Right cardiac atrium (tissue), 5 donors: ENCODE measurements around the gene GPR149. TPM values are rescaled to one million over a fixed set of nuclear protein-coding genes. Genes with fewer than 3 reads are reported as not detected.
"Not testable (repeated sequence)": the region's sequence is repeated elsewhere in the genome, so short reads cannot be mapped to it uniquely, and the experiment has no call there.

ENCODE experiments used
- ATAC-seq, 2 donors: fragments of 200-7000 bp; cut with Tn5 transposase; one replicate each; pipeline versions ENCODE4 v1.8.0 to v1.9.1; 2020; ENCODE audit warnings: moderate library complexity in 2 of 2, mild to moderate bottlenecking in 1 of 2
- DNase-seq, 3 donors: peaks; one replicate each; pipeline ENCODE4 v3.0.0-alpha.2; 2020
- H3K27ac ChIP-seq: one replicate; pipeline ENCODE4 v1.5.1; 2013; ENCODE audit warnings: mild to moderate bottlenecking, low read length, control low read depth, moderate library complexity
- H3K27me3 ChIP-seq: one replicate; pipeline ENCODE4 v1.6.1; 2013; ENCODE audit not compliant: control insufficient read depth, insufficient read depth
- H3K4me1 ChIP-seq: one replicate; pipeline ENCODE4 v1.6.1; 2013; ENCODE audit warnings: low read length; ENCODE audit not compliant: control insufficient read depth, insufficient read depth
- H3K4me3 ChIP-seq: one replicate; pipeline ENCODE4 v1.5.1; 2013; ENCODE audit warnings: low read length, control low read depth
- H3K9me3 ChIP-seq: one replicate; pipeline ENCODE4 v1.6.1; 2013; ENCODE audit warnings: low read length; ENCODE audit not compliant: control insufficient read depth
- WGBS: extraction: QIAGEN DNeasy Blood & Tissue Kit; methylation state at CpG from one replicate; pipeline ENCODE4 v1.1.7; 2013; 5-methylcytosine and 5-hydroxymethylcytosine counted together
- intact Hi-C, 4 donors: fragments of 100-400 bp; cut with DNase I; formaldehyde crosslinking; loops; one replicate each; pipeline versions ENCODE4 v1.11.0 to v1.14.0; 2022 to 2023
- long read RNA-seq, 4 donors: library from polyadenylated mRNA; unstranded; transcript quantifications; one replicate each; pipeline ENCODE4 v2.0.0, GENCODE V29; 2020 to 2021
- polyA plus RNA-seq: library from polyadenylated mRNA; stranded (reverse); fragments of 200-250 nt; gene quantifications from one replicate; pipeline ENCODE4 v1.2.3, GENCODE V29; 2013
- total RNA-seq, 4 donors: library from RNA; stranded (reverse); fragmentation: NEBNext Ultra II Directional; extraction: Animal tissue kit (Norgen Biotek cat#: 25700); gene quantifications; one replicate each; pipeline ENCODE4 v1.2.1, GENCODE V29; 2021
- donor health status: healthy with polysubstance abuse.
- donor health status: DM: no; HTN: yes; CAD: no.
- donor health status: DM: no; HTN: no; CAD: no.
- donor health status: DM: no; HTN: yes; CAD: no; lungs with severe emphysema.
- donor health status: DM: yes; HTN: yes; CAD: no.

GPR149 gene, protein sequence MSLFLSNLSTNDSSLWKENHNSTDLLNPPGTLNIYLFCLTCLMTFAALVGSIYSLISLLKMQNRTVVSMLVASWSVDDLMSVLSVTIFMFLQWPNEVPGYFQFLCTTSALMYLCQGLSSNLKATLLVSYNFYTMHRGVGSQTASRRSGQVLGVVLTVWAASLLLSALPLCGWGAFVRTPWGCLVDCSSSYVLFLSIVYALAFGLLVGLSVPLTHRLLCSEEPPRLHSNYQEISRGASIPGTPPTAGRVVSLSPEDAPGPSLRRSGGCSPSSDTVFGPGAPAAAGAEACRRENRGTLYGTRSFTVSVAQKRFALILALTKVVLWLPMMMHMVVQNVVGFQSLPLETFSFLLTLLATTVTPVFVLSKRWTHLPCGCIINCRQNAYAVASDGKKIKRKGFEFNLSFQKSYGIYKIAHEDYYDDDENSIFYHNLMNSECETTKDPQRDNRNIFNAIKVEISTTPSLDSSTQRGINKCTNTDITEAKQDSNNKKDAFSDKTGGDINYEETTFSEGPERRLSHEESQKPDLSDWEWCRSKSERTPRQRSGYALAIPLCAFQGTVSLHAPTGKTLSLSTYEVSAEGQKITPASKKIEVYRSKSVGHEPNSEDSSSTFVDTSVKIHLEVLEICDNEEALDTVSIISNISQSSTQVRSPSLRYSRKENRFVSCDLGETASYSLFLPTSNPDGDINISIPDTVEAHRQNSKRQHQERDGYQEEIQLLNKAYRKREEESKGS
- total RNA-seq, result not detected
- polyA plus RNA-seq, result not detected
- long read RNA-seq, donor 1, result 0 reads
- long read RNA-seq, donor 2, result 0 reads
- long read RNA-seq, donor 3, result 0 reads
- long read RNA-seq, donor 4, result 0 reads

DNA sequence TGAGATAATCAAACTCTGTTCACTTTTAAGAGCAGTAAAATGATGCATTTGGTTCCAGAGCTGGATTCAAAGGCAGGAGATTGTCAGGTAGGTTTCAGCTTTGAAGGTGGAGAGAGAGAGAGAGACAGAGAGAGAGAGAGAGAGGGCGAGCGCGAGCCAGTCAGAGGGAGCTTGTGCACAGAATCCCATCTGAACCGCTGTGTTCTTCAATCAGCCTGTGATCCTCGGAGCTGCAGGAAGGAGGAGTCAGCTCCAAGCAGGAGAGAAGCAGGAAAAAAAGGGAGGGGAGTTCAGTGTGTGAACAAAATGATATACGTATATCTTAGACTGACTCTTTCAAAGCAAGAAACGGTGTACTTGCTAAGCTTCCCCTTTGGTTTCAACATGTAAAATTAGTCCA is at the start of gene GPR149:
Gene GPR149, minus strand, starts transcription at position 177 of the 400 bp plus-strand sequence. CDS start 575 bp downstream, outside the sequence.
- H3K27me3 ChIP-seq, result no peaks in the 10 kb centered on the region
- H3K9me3 ChIP-seq, result no peaks in the 10 kb centered on the region
- no peak within 1 kb of the TSS for H3K4me3 ChIP-seq
- intact Hi-C loops, result no loop called here
- H3K4me1 ChIP-seq, result no peaks in the 10 kb centered on the region
- DNase-seq (no peak), ATAC-seq (no peak)
- H3K27ac ChIP-seq, result no peak within 1 kb of the TSS
- 17% methylated on average over 7 of the region's 7 CpGs for WGBS

DNA sequence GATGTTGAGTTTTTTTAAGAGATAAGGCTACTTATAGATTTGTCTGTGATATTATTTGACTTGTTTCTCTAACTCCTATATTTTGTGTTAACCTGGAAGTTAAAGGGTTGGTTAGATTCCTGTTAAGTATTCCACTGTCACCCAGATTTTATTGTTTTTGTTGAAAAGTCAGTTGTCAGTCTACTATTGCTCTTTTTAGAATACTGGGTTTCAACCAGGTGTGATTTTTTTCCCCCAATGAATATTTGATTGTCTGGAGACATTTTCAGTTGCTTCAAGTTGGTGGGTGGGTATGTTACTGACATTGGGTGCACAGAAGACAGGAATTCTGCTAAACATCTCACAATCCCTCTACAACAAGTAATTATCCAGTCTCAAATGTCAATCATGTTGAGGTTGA is 43.8 kb upstream of the GPR149 start:
- Histone ChIP-seq H3K9me3 (no peaks in the 10 kb centered on the region), H3K27me3 (no peaks in the 10 kb centered on the region), H3K27ac (no peak overlapping the region), H3K4me1 (no peaks in the 10 kb centered on the region), H3K4me3 (no peak overlapping the region)
- no peak for DNase-seq
- ATAC-seq, result no peak
- intact Hi-C loops, result no loop called here

DNA sequence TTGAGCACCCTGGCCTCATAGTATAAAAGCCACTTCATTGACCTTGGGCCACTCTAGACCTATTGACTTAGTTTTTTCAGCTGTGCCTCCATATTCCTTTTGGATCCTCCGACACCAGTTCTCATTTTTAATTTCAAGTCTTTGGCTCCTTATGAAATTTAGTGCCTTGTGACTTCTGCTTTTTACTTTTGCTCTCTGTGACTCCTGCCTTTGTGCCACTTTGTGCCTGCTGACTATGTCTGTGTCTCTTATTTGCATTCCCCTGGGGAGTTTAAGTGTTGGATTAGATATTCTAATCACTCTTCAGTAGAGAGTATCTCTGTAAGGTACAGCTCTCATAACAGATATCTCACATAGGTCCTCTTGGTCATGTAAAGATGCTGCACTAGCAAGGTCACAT is 39.6 kb upstream of the GPR149 start:
- no peaks in the 10 kb centered on the region for H3K27me3 ChIP-seq
- 78% methylated on average over 1 of the region's 1 CpG for WGBS
- no peak overlapping the region for H3K4me3 ChIP-seq
- no peaks in the 10 kb centered on the region for H3K4me1 ChIP-seq
- DNase-seq (no peak), ATAC-seq (no peak)
- H3K9me3 ChIP-seq, result no peaks in the 10 kb centered on the region
- intact Hi-C loops, result no loop called here
- no peak overlapping the region for H3K27ac ChIP-seq

DNA sequence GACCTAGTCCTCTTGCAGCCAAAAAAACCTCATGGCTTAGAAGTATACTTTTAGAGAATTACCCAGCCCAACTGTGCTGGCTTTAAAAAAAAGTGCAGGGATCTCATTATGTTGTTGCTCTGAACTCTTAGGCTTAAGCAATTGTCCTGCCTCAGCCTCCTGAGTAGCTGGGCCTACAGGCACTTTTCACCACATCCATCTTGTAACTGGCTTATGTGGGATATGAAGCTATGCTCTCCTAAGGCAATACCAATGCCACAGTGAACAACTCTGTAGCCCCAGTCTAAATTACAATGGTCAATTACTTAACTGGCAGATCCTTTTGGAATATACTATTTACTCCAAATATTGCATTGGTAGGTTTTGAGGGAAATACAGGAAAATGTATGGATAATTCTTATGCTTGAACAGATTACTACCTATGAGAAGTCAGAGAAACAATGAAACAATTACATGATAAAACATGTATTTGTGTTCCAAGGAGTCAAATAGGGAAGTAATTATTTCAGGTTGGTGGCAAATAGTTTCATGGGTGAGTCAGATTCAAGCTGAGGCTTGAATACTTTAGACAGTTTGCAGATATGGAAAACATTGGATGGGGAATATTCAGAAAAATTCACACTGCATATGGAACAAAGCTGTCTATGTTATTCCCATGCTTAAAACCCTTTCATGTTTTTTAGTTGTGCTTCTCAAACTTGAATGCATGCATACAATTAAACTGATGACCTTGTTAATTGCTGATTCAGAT is 34.6 kb upstream of the GPR149 start:
- intact Hi-C loops, result no loop called here
- Histone ChIP-seq H3K9me3 (no peaks in the 10 kb centered on the region), H3K27me3 (no peaks in the 10 kb centered on the region), H3K4me3 (no peak overlapping the region), H3K4me1 (no peaks in the 10 kb centered on the region), H3K27ac (no peak overlapping the region)
- ATAC-seq (no peak), DNase-seq (no peak)

DNA sequence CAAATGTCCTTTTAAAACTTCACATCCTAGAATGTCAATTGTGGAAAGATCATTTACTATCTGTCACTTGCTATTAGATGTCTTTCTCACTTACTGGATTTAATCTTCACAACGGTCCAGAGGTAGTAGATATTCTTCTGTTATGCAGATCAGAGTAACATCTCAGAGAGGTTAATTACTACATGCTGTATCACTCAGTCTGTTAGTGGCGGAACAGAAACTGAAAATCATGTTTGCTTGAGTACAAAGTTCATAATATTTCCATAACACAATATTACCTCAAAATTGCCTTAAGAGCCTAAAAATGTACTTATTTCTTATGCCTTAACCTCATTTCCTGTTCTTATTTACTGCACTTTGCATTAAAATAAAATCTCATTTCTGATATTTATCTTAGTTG is 28.6 kb upstream of the GPR149 start:
- no peak overlapping the region for H3K27ac ChIP-seq
- H3K9me3 ChIP-seq, result peaks cover 1% of the 10 kb centered on the region
- no peaks in the 10 kb centered on the region for H3K27me3 ChIP-seq
- no peak overlapping the region for H3K4me3 ChIP-seq
- 72% methylated on average over 2 of the region's 2 CpGs for WGBS
- no peaks in the 10 kb centered on the region for H3K4me1 ChIP-seq
- DNase-seq (no peak), ATAC-seq (no peak)
- intact Hi-C loops, result no loop called here

DNA sequence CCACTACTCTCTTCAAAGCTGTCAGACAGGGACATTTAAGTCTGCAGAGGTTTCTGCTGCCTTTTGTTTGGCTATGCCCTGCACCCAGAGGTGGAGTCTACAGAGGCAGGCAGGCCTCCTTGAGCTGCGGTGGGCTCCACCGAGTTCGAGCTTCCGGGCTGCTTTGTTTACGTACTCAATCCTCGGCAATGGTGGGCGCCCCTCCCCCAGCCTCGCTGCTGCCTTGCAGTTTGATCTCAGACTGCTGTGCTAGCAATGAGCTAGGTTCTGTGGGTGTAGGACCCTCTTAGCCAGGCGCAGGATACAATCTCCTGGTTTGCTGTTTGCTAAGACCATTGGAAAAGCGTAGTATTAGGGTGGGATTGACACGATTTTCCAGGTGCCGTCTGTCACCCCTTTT is 9.1 kb upstream of the GPR149 start:
- H3K27ac ChIP-seq, H3K4me3 ChIP-seq, H3K4me1 ChIP-seq, ATAC-seq, DNase-seq, H3K9me3 ChIP-seq, intact Hi-C loops, H3K27me3 ChIP-seq: not testable (repeated sequence)
- 85% methylated on average over 12 of the region's 12 CpGs for WGBS

DNA sequence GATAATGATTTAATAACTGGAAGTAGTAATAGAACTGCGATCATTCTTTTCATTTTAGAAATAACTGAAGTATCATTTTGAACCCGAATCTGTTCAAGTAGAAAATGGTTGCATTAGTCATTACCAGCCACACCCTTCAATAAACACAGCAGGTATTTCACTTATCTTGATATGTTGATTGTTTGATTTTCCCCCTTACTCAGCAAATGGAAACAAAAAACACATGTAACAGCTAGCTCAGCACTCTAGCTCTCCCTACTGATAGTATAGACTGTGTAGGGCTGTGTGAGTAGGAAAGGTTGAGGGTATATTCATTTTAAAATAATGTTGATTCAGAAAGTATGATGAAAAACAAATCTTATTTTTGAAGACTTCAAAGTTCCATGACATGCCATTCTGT is 1.1 kb upstream of the GPR149 start:
- 87% methylated on average over 2 of the region's 2 CpGs for WGBS
- ATAC-seq (no peak), DNase-seq (no peak)
- Histone ChIP-seq H3K27me3 (no peaks in the 10 kb centered on the region), H3K4me3 (no peak overlapping the region), H3K27ac (no peak overlapping the region), H3K4me1 (no peaks in the 10 kb centered on the region), H3K9me3 (no peaks in the 10 kb centered on the region)
- intact Hi-C loops, result no loop called here

DNA sequence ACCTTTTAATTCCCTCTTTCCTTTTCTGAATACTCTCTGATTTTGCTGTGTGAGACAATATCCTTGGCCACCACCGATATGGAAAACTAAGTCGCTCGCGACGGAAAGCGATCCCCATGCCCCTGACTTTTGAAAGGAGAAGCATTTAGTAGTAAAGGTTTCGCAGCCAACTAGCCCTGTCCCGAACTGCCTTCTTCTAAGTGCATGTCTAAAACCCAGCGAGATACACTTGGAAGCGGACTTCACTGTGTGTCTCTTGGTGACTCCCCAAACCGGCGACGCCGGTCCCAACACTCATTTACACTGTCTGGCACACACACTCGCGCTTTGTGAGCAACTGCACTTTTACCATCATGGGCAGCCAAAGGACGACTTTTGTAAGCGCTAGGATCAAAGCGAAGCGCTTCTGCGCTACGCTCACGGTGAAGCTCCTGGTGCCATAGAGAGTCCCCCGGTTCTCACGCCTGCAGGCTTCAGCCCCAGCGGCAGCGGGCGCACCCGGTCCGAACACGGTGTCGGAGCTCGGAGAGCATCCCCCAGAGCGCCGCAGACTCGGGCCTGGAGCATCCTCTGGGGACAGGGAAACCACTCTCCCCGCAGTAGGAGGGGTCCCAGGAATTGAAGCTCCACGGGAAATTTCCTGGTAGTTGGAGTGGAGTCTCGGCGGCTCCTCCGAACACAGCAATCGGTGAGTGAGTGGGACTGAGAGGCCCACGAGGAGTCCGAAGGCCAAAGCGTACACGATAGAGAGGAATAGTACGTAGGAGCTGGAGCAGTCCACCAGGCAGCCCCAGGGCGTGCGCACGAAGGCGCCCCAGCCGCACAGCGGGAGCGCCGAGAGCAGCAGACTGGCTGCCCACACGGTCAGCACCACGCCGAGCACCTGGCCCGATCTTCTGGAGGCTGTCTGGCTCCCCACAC is 1.4 kb downstream of the GPR149 start:
- peak in 1 of 3 donors; percentile 12 for DNase-seq
- intact Hi-C loops, result no loop called here
- WGBS, result 2% methylated on average over 59 of the region's 59 CpGs

DNA sequence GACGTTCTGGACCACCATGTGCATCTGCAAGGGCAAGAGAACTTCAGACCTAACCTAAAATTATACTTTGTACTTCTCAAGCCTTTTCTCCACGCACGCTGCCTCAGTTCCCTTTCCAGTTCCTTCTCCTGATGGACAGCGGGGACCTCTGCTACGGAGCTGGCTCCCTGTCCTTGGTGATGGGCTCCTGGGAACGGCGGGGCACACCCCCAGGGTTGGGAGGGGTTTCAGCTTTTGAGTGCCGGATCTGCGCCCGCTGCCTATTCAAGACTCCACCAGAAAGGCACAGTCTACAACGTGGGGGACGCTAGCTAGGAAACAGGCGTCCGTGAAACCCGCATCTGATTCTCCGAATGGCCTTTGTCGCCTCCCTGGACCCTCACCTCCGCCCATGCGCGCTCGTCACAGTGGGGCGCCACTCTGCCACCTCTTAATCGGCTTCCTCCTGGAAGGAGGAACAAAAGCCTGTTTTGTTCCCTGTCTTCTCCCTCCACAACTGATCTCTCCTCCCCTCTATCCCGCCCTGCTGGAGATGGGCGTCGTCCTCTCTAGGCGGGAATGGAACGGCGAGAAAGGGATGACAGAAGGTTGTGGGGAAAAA is 2.2 kb downstream of the GPR149 start:
- H3K27me3 ChIP-seq, result no peaks in the 10 kb centered on the region
- DNase-seq, result peak in 1 of 3 donors; percentile 17

More for the DNA sequence above, 1.4 kb downstream of the GPR149 start:
- Histone ChIP-seq H3K4me3 (no peak overlapping the region), H3K9me3 (no peaks in the 10 kb centered on the region), H3K27me3 (no peaks in the 10 kb centered on the region), H3K27ac (no peak overlapping the region), H3K4me1 (no peaks in the 10 kb centered on the region)
- no peak for ATAC-seq

DNA sequence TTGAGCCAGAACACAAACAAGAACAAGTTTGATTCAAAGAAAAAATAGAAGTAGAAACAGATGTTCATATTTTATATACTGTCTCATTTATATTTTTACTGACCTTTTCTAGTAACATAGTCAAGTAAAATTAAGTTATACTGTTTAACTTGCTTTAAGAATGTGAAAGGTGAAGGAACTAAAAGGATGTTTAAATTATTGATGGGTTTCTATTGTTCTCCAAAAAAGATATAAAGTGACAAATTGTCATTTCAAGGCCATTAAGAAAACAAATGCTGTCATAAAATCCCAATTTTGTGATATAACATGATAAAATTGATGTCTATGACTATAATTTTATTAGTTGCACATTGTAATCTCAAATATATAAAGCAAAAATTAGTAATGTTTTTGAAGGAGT is 7.3 kb downstream of the GPR149 start:
- no peak for ATAC-seq
- no peaks in the 10 kb centered on the region for H3K4me1 ChIP-seq

More for the DNA sequence above, 2.2 kb downstream of the GPR149 start:
- intact Hi-C loops, result no loop called here
- Histone ChIP-seq H3K4me3 (no peak overlapping the region), H3K9me3 (no peaks in the 10 kb centered on the region), H3K27ac (no peak overlapping the region), H3K4me1 (no peaks in the 10 kb centered on the region)
- ATAC-seq, result no peak
- WGBS, result 1% methylated on average over 29 of the region's 29 CpGs

More for the DNA sequence above, 7.3 kb downstream of the GPR149 start:
- no peak for DNase-seq
- intact Hi-C loops, result no loop called here
- Histone ChIP-seq H3K4me3 (no peak overlapping the region), H3K27me3 (no peaks in the 10 kb centered on the region), H3K9me3 (no peaks in the 10 kb centered on the region), H3K27ac (no peak overlapping the region)
